Retinal pigment epithelial cell (primary cell): ENCODE measurements around the gene TM4SF5.

Experiments used
- DNase-seq: peaks from one replicate; pipeline ENCODE4 v3.0.0-alpha.2; 2010; ENCODE audit warnings: low read depth
- H3K4me3 ChIP-seq: 2 replicates; pipeline ENCODE4 v1.5.1; 2011; ENCODE audit warnings: mild to moderate bottlenecking, low read length, control low read depth, moderate library complexity
- TF ChIP-seq, protein P1 (sequence below): conservative IDR thresholded peaks from 2 replicates; pipeline ENCODE4 v1.5.1; 2011; ENCODE audit warnings: low read depth, low read length, control low read depth, inconsistent platforms

Gene TM4SF5

DNA sequence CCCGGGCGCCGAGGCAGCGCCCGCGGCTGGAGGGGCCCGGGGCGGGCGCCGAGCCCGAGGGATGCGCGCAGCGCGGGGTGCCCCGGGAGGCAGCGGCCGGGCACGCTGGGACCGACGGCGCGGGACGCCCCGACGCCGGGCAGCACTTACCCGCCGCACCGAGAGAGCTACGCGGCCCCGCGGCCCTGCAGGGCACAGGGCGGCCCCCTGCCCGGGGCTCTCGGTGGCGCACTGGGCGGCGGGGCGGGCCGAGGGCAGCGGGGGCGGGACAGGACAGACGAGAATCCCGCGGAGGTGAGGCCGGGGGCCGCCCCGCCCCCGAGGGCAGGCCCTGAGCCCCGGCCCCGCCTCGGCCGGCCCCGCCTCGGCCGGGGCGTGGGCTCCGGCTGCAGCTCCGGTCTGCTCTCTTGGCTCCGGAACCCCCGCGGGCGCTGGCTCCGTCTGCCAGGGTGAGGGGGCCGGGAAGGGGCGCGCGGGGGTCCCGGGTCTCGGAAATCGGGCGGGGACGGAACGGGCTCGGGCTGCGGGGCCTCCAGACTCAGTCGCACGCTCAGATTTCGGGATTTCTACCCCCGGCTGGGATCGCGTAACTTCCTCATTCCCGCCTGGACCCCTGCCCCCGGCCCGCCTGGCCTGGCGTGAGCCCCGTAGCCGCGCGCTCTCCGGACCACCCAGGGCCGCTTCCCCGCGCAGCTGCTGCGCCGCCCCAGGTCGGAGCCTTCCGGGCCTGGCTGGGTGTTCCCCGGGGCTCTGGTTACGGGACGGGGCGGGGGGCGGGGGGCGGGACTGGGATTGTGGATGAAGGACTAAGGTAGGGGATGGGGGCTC, 35.3 kb downstream of the TM4SF5 start, which contains the start of gene PLD2:
Gene PLD2 (plus strand): TSS at position 376 of the 828 bp plus-strand sequence. CDS start 621 bp downstream, outside the sequence.
- TF ChIP-seq, protein P1, sequence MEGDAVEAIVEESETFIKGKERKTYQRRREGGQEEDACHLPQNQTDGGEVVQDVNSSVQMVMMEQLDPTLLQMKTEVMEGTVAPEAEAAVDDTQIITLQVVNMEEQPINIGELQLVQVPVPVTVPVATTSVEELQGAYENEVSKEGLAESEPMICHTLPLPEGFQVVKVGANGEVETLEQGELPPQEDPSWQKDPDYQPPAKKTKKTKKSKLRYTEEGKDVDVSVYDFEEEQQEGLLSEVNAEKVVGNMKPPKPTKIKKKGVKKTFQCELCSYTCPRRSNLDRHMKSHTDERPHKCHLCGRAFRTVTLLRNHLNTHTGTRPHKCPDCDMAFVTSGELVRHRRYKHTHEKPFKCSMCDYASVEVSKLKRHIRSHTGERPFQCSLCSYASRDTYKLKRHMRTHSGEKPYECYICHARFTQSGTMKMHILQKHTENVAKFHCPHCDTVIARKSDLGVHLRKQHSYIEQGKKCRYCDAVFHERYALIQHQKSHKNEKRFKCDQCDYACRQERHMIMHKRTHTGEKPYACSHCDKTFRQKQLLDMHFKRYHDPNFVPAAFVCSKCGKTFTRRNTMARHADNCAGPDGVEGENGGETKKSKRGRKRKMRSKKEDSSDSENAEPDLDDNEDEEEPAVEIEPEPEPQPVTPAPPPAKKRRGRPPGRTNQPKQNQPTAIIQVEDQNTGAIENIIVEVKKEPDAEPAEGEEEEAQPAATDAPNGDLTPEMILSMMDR = no peak
- peak within 1 kb of the TSS; percentile 68 for H3K4me3 ChIP-seq
- DNase-seq = no peak

DNA sequence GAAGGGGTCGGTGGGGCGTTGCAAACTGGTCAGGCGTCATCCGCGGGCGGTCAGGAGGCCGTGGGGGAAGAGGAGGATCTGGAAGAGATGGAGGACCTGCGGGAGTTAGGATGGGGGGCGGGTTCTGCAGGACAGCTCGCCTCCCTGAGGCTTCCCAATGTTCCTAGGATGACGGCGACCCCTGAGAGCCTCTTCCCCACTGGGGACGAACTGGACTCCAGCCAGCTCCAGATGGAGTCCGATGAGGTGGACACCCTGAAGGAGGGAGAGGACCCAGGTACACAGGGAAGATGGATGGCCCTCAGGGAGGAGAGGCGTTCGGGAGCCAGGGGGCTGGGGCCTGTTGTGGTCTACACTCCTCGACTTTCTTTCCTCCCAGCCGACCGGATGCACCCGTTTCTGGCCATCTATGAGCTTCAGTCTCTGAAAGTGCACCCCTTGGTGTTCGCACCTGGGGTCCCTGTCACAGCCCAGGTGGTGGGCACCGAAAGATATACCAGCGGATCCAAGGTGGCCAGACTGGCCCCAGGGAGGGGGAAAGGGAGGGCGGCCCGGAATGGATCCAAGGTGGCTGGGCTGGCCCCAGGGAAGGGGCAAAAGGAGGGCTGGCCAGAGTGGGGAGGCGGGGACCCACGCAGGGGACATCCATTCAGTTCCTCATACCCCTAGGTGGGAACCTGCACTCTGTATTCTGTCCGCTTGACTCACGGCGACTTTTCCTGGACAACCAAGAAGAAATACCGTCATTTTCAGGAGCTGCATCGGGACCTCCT, 36.1 kb downstream of the TM4SF5 start:
- no peak for DNase-seq
- H3K4me3 ChIP-seq = peak overlapping the region; percentile 65
- TF ChIP-seq, protein P1 = no peak

- DNase-seq = no peak
- H3K4me3 ChIP-seq = no peak overlapping the region
- TF ChIP-seq, protein P1 = no peak
Measured at GRCh38 chr17:4808378-4808767, 36.7 kb downstream of the TM4SF5 start.

GRCh38 chr17:4810696-4811290, 39.1 kb downstream of the TM4SF5 start:
- no peak for DNase-seq
- TF ChIP-seq, protein P1 = no peak
- no peak overlapping the region for H3K4me3 ChIP-seq

- H3K4me3 ChIP-seq = no peak overlapping the region
- TF ChIP-seq, protein P1 = no peak
- DNase-seq = no peak
Measured at GRCh38 chr17:4811471-4811870, 39.8 kb downstream of the TM4SF5 start.

GRCh38 chr17:4812690-4813089, 41.0 kb downstream of the TM4SF5 start:
- no peak overlapping the region for H3K4me3 ChIP-seq
- DNase-seq = no peak
- TF ChIP-seq, protein P1 = no peak
